ENCODE results near the gene KANSL3.

GRCh38 chr2:96578731-96579130 lies 59.4 kb downstream of the KANSL3 start:
- no peak for TF ChIP-seq POLR2AphosphoS5 (IDR thresholded peaks at IDR 0.05; ENCODE audit: low read depth)
- TF ChIP-seq REST (IDR thresholded peaks at IDR 0.05; ENCODE audit: unreplicated experiment) = no peak
- no peak for TF ChIP-seq CTCF (conservative IDR thresholded peaks at IDR 0.05; ENCODE audit: low read depth in 2 of 2)
- TF ChIP-seq EZH2 (IDR thresholded peaks at IDR 0.05; ENCODE audit: low read depth, unreplicated experiment) = no peak
- TF ChIP-seq JUNB (IDR thresholded peaks at IDR 0.05; ENCODE audit: unreplicated experiment) = no peak
- TF ChIP-seq ZNF331 (CRISPR knock-in tag; IDR thresholded peaks at IDR 0.05; ENCODE audit: low read depth) = no peak
- TF ChIP-seq EZH2phosphoT487 (IDR thresholded peaks at IDR 0.05; ENCODE audit: unreplicated experiment) = no peak
- no peak for TF ChIP-seq ETS1 (IDR thresholded peaks at IDR 0.05)
- TF ChIP-seq CREB1 (CRISPR knock-in tag; IDR thresholded peaks at IDR 0.05; ENCODE audit: low read depth) = no peak
- no peak for TF ChIP-seq ZNF114 (CRISPR knock-in tag; IDR thresholded peaks at IDR 0.05)
- TF ChIP-seq STAT1 (IDR thresholded peaks at IDR 0.05; ENCODE audit: unreplicated experiment) = no peak
- no peak for TF ChIP-seq NANOG (IDR thresholded peaks at IDR 0.05; ENCODE audit: borderline replicate concordance)
- TF ChIP-seq ZNF462 (CRISPR knock-in tag; IDR thresholded peaks at IDR 0.05) = no peak
